Posterior vena cava (tissue), 2 donors: ENCODE measurements around the gene PRMT5. TPM values are rescaled to one million over a fixed set of nuclear protein-coding genes. Genes with fewer than 3 reads are reported as not detected.

Source experiments
- DNase-seq: peaks from one replicate; pipeline ENCODE4 v3.0.0-alpha.2; 2020; ENCODE audit warnings: low spot score
- intact Hi-C, 2 donors: fragments of 100-400 bp; cut with DNase I; formaldehyde crosslinking; loops; one replicate each; pipeline versions ENCODE4 v1.14.1 to v1.14.2; 2022 to 2023
- total RNA-seq, 2 donors: library from RNA; stranded (reverse); fragmentation: NEBNext Ultra II Directional; extraction: Animal tissue kit (Norgen Biotek cat#: 25700); gene quantifications; one replicate each; pipeline ENCODE4 v1.2.1, GENCODE V29; 2021
- donor health status: DM: yes; HTN: yes; CAD: no.
- donor health status: DM: yes; HTN: yes; CAD: no.

PRMT5 gene
- total RNA-seq, 2 donors from 2014 or later = 44.9 to 45.9 TPM

GRCh38 chr14:22884076-22884737 lies 45.0 kb downstream of the PRMT5 start:
- intact Hi-C loops = no loop called here
- no peak for DNase-seq

- DNase-seq = no peak
- intact Hi-C loops = no loop called here
These were observed 45.8 kb downstream of the PRMT5 start, which contains the start of gene REM2 for GRCh38 chr14:22883173-22883976. TSS of gene REM2 (plus strand) at chr14:22883222. CDS start at chr14:22883288, 66 bp downstream.

- intact Hi-C loops = no loop called here
- DNase-seq = no peak
These were observed 46.5 kb downstream of the PRMT5 start for GRCh38 chr14:22882529-22883172.

GRCh38 chr14:22882064-22882463 lies 47.1 kb downstream of the PRMT5 start:
- intact Hi-C loops = no loop called here
- no peak for DNase-seq

- DNase-seq = no peak
- intact Hi-C loops = no loop called here
These were observed 50.6 kb downstream of the PRMT5 start for GRCh38 chr14:22878271-22879246.

- DNase-seq = no peak
- intact Hi-C loops = no loop called here
These were observed 52.1 kb downstream of the PRMT5 start for GRCh38 chr14:22877000-22877501.

- intact Hi-C loops = no loop called here
- no peak for DNase-seq
These were observed 53.3 kb downstream of the PRMT5 start for GRCh38 chr14:22875748-22876319.

GRCh38 chr14:22875003-22875747 lies 54.0 kb downstream of the PRMT5 start:
- DNase-seq = no peak
- intact Hi-C loops = no loop called here

- intact Hi-C loops = loop anchor here in 1 of 2 donors (5.0 kb wide), 1 partner anchor 449 kb away; the partner anchor contains the start of gene PABPN1
- DNase-seq = no peak
These were observed 56.2 kb downstream of the PRMT5 start for GRCh38 chr14:22872833-22873520.

- intact Hi-C loops = loop anchor here in 1 of 2 donors (5.0 kb wide), 1 partner anchor 450 kb away; the partner anchor contains the start of gene PABPN1
- peak; percentile 93 for DNase-seq
These were observed 56.9 kb downstream of the PRMT5 start for GRCh38 chr14:22872033-22872832.

GRCh38 chr14:22871224-22872032 lies 57.7 kb downstream of the PRMT5 start, which contains the start of gene LRP10:
TSS of gene LRP10 (plus strand) at chr14:22871740. CDS start at chr14:22872304, 564 bp downstream.
- intact Hi-C loops = loop anchor here in 1 of 2 donors (5.0 kb wide), 1 partner anchor 451 kb away; the partner anchor contains the start of gene PABPN1
- DNase-seq = peak; percentile 96

GRCh38 chr14:22870811-22871223 lies 58.4 kb downstream of the PRMT5 start:
- intact Hi-C loops = loop anchor here in 1 of 2 donors (5.0 kb wide), 1 partner anchor 451 kb away; the partner anchor contains the start of gene PABPN1
- DNase-seq = no peak
